WTC11 (cell line): Measurements from ENCODE around the gene KIN. TPM values are rescaled to one million over a fixed set of nuclear protein-coding genes. Genes with fewer than 3 reads are reported as not detected.

Experiments
- ATAC-seq: fragments of 200-7000 bp; cut with Tn5 transposase; 2 replicates; pipeline ENCODE4 v1.10.0; 2021; ENCODE audit warnings: mild to moderate bottlenecking, moderate library complexity
- CTCF ChIA-PET: fragments of 300-600 bp; sonication (Branson Sonifier 250); formaldehyde crosslinking; loops from one replicate; lab custom pipeline; 2021; ENCODE audit warnings: antibody characterized with exemption; lab: Charles Lee
- POLR2A ChIA-PET: fragments of 350-600 bp; sonication (Branson Sonifier 250); formaldehyde crosslinking; loops from one replicate; lab custom pipeline; 2021; ENCODE audit warnings: antibody characterized with exemption; lab: Charles Lee
- DNase-seq: peaks from one replicate; pipeline ENCODE4 v3.0.0; 2021; ENCODE audit warnings: low spot score
- H3K27ac Mint-ChIP-seq: 2 replicates; pipeline ENCODE4 v1.8.0; 2021; ENCODE audit warnings: mixed read lengths
- H3K27me3 Mint-ChIP-seq: 2 replicates; pipeline ENCODE4 v1.8.0; 2021; ENCODE audit warnings: low read depth, mild to moderate bottlenecking, moderate library complexity, mixed read lengths
- H3K36me3 Mint-ChIP-seq: 2 replicates; pipeline ENCODE4 v1.8.0; 2021; ENCODE audit warnings: mixed read lengths
- H3K4me1 Mint-ChIP-seq: 2 replicates; pipeline ENCODE4 v1.8.0; 2022; ENCODE audit warnings: mixed read lengths
- H3K4me3 Mint-ChIP-seq: 2 replicates; pipeline ENCODE4 v1.8.0; 2021; ENCODE audit warnings: mild to moderate bottlenecking, moderate library complexity, mixed read lengths
- H3K9me3 Mint-ChIP-seq: 2 replicates; pipeline ENCODE4 v1.8.0; 2021; ENCODE audit warnings: mixed read lengths
- ARID4B ChIP-seq: sonication (generic); formaldehyde crosslinking; IDR thresholded peaks from 2 replicates; pipeline ENCODE4 v1.8.0; 2023; ENCODE audit warnings: missing genetic modification reagents, mild to moderate bottlenecking, borderline replicate concordance
- CREB1 ChIP-seq: sonication (generic); formaldehyde crosslinking; IDR thresholded peaks from 2 replicates; pipeline ENCODE4 v1.8.0; 2023; ENCODE audit warnings: mild to moderate bottlenecking, missing genetic modification reagents
- EMX1 ChIP-seq: fragments of 250-450 bp; sonication (Bioruptor Pico); IDR thresholded peaks from 2 replicates; pipeline ENCODE4 v1.8.0; 2021; ENCODE audit warnings: mild to moderate bottlenecking
- FOXJ3 ChIP-seq: sonication (generic); formaldehyde crosslinking; IDR thresholded peaks from 2 replicates; pipeline ENCODE4 v1.9.0; 2021; ENCODE audit warnings: missing genetic modification reagents, mild to moderate bottlenecking, borderline replicate concordance
- GRHL2 ChIP-seq: fragments of 250-450 bp; sonication (Bioruptor Pico); IDR thresholded peaks from 2 replicates; pipeline ENCODE4 v1.8.0; 2022; ENCODE audit warnings: mild to moderate bottlenecking, moderate library complexity; ENCODE audit not compliant: insufficient replicate concordance, severe bottlenecking
- JUN ChIP-seq: sonication (generic); formaldehyde crosslinking; IDR thresholded peaks from 2 replicates; pipeline ENCODE4 v1.8.0; 2023; ENCODE audit warnings: mild to moderate bottlenecking, missing genetic modification reagents
- MYBL2 ChIP-seq: sonication (generic); formaldehyde crosslinking; IDR thresholded peaks from 2 replicates; pipeline ENCODE4 v1.8.1; 2023; ENCODE audit warnings: mild to moderate bottlenecking, moderate library complexity, missing genetic modification reagents
- NR1H2 ChIP-seq: sonication (generic); formaldehyde crosslinking; IDR thresholded peaks from 2 replicates; pipeline ENCODE4 v1.9.0; 2021; ENCODE audit warnings: mild to moderate bottlenecking, moderate library complexity, missing genetic modification reagents
- PRDM15 ChIP-seq: sonication (generic); formaldehyde crosslinking; IDR thresholded peaks from 2 replicates; pipeline ENCODE4 v1.8.0; 2022; ENCODE audit warnings: missing genetic modification reagents
- RORB ChIP-seq: fragments of 250-450 bp; sonication (Bioruptor Pico); IDR thresholded peaks from 2 replicates; pipeline ENCODE4 v1.9.0; 2021; ENCODE audit warnings: mild to moderate bottlenecking
- TP53 ChIP-seq: sonication (generic); formaldehyde crosslinking; IDR thresholded peaks from 2 replicates; pipeline ENCODE4 v1.8.1; 2023; ENCODE audit warnings: mild to moderate bottlenecking, missing genetic modification reagents
- USF1 ChIP-seq: sonication (generic); formaldehyde crosslinking; IDR thresholded peaks from 2 replicates; pipeline ENCODE4 v1.8.0; 2022; ENCODE audit warnings: mild to moderate bottlenecking, missing genetic modification reagents
- ZNF121 ChIP-seq: sonication (generic); formaldehyde crosslinking; IDR thresholded peaks from 2 replicates; pipeline ENCODE4 v1.8.0; 2023; ENCODE audit warnings: missing genetic modification reagents
- ZNF219 ChIP-seq: sonication (generic); formaldehyde crosslinking; IDR thresholded peaks from 2 replicates; pipeline ENCODE4 v1.8.0; 2023; ENCODE audit warnings: missing genetic modification reagents, mild to moderate bottlenecking, borderline replicate concordance
- ZNF232 ChIP-seq: sonication (generic); formaldehyde crosslinking; IDR thresholded peaks from 2 replicates; pipeline ENCODE4 v1.8.0; 2022; ENCODE audit warnings: mild to moderate bottlenecking, missing genetic modification reagents
- ZNF416 ChIP-seq: fragments of 250-450 bp; sonication (Bioruptor Pico); IDR thresholded peaks from 2 replicates; pipeline ENCODE4 v1.9.0; 2021; ENCODE audit warnings: mild to moderate bottlenecking, inconsistent platforms
- ZNF671 ChIP-seq: fragments of 250-450 bp; sonication (Bioruptor Pico); IDR thresholded peaks from 2 replicates; pipeline ENCODE4 v1.8.0; 2021; ENCODE audit warnings: mild to moderate bottlenecking
- total RNA-seq: library from RNA; stranded (reverse); gene quantifications from 3 replicates; pipeline ENCODE4 v1.2.3, GENCODE V29; 2021
- TF ChIP-seq, protein P1 (sequence below): fragments of 250-450 bp; sonication (Bioruptor Pico); IDR thresholded peaks from 2 replicates; pipeline ENCODE4 v1.9.0; 2021; ENCODE audit warnings: moderate library complexity, mild to moderate bottlenecking, inconsistent platforms, borderline replicate concordance
- TF ChIP-seq, protein P2 (sequence below): sonication (generic); formaldehyde crosslinking; IDR thresholded peaks from 2 replicates; pipeline ENCODE4 v1.8.0; 2023; ENCODE audit warnings: missing genetic modification reagents
- TF ChIP-seq, protein P3 (sequence below): fragments of 250-450 bp; sonication (Bioruptor Pico); IDR thresholded peaks from 2 replicates; pipeline ENCODE4 v1.8.0; 2021; ENCODE audit warnings: mild to moderate bottlenecking
- TF ChIP-seq, protein P4 (sequence below): fragments of 200-600 bp; IDR thresholded peaks from 2 replicates; pipeline ENCODE4 v1.8.0; 2022; ENCODE audit warnings: antibody characterized with exemption
- TF ChIP-seq, protein P5 (sequence below): sonication (generic); formaldehyde crosslinking; IDR thresholded peaks from 2 replicates; pipeline ENCODE4 v1.8.1; 2023; ENCODE audit warnings: mild to moderate bottlenecking, missing genetic modification reagents, moderate library complexity

KIN gene
- total RNA-seq, 1 experiment from 2014 or later: 13.1 TPM

- TF ChIP-seq PRDM15 (no peak), ZNF416 (CRISPR knock-in tag) (no peak), FOXJ3 (no peak)
Observed at GRCh38 chr10:7833210-7833609, 45.4 kb upstream of the KIN start (continued).

DNA sequence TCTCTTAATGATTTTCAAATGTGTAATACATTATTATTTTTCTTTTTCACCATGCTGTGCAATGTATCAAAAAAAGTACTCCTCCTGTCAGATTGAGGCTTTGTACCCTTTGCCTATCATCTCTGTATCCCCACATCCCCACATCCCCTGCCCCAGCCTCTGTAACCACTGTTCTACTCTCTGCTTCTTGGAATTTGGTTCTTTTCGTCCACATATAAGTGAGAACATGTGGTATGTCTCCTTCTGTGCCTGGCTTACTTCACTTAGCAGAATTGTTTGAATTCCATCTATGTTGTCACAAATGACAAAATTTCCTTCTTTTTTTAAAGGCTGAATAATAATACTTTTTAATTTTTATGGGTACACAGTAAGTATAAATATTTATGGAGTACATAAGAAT is 44.3 kb upstream of the KIN start:
- H3K9me3 Mint-ChIP-seq: peaks cover 3% of the 10 kb centered on the region; the same call in 1 of the 2 replicates
- H3K27me3 Mint-ChIP-seq: no peaks in the 10 kb centered on the region
- ATAC-seq (no peak), DNase-seq (no peak)
- H3K36me3 Mint-ChIP-seq: peaks cover 11% of the 10 kb centered on the region
- no peak for TF ChIP-seq CREB1 (CRISPR knock-in tag)
- no peak for TF ChIP-seq ZNF121
- TF ChIP-seq, protein P1, sequence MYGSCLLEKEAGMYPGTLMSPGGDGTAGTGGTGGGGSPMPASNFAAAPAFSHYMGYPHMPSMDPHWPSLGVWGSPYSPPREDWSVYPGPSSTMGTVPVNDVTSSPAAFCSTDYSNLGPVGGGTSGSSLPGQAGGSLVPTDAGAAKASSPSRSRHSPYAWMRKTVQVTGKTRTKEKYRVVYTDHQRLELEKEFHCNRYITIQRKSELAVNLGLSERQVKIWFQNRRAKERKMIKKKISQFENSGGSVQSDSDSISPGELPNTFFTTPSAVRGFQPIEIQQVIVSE (CRISPR knock-in tag): no peak
- no peak for TF ChIP-seq USF1 (CRISPR knock-in tag)
- no peak for TF ChIP-seq RORB (CRISPR knock-in tag)
- no peak for TF ChIP-seq JUN
- TF ChIP-seq NR1H2 (CRISPR knock-in tag): no peak
- no peak for TF ChIP-seq FOXJ3
- TF ChIP-seq MYBL2 (CRISPR knock-in tag): no peak
- no peak for TF ChIP-seq ARID4B (CRISPR knock-in tag)
- TF ChIP-seq, protein P2, sequence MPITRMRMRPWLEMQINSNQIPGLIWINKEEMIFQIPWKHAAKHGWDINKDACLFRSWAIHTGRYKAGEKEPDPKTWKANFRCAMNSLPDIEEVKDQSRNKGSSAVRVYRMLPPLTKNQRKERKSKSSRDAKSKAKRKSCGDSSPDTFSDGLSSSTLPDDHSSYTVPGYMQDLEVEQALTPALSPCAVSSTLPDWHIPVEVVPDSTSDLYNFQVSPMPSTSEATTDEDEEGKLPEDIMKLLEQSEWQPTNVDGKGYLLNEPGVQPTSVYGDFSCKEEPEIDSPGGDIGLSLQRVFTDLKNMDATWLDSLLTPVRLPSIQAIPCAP (CRISPR knock-in tag): no peak
- TF ChIP-seq, protein P3, sequence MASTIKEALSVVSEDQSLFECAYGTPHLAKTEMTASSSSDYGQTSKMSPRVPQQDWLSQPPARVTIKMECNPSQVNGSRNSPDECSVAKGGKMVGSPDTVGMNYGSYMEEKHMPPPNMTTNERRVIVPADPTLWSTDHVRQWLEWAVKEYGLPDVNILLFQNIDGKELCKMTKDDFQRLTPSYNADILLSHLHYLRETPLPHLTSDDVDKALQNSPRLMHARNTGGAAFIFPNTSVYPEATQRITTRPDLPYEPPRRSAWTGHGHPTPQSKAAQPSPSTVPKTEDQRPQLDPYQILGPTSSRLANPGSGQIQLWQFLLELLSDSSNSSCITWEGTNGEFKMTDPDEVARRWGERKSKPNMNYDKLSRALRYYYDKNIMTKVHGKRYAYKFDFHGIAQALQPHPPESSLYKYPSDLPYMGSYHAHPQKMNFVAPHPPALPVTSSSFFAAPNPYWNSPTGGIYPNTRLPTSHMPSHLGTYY (CRISPR knock-in tag): no peak
- no peak for TF ChIP-seq ZNF671 (CRISPR knock-in tag)
- TF ChIP-seq, protein P4, sequence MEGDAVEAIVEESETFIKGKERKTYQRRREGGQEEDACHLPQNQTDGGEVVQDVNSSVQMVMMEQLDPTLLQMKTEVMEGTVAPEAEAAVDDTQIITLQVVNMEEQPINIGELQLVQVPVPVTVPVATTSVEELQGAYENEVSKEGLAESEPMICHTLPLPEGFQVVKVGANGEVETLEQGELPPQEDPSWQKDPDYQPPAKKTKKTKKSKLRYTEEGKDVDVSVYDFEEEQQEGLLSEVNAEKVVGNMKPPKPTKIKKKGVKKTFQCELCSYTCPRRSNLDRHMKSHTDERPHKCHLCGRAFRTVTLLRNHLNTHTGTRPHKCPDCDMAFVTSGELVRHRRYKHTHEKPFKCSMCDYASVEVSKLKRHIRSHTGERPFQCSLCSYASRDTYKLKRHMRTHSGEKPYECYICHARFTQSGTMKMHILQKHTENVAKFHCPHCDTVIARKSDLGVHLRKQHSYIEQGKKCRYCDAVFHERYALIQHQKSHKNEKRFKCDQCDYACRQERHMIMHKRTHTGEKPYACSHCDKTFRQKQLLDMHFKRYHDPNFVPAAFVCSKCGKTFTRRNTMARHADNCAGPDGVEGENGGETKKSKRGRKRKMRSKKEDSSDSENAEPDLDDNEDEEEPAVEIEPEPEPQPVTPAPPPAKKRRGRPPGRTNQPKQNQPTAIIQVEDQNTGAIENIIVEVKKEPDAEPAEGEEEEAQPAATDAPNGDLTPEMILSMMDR: no peak
- TF ChIP-seq GRHL2 (CRISPR knock-in tag): no peak
- no peak for TF ChIP-seq ZNF219 (CRISPR knock-in tag)
- no peak for TF ChIP-seq ZNF232 (CRISPR knock-in tag)
- TF ChIP-seq, protein P5, sequence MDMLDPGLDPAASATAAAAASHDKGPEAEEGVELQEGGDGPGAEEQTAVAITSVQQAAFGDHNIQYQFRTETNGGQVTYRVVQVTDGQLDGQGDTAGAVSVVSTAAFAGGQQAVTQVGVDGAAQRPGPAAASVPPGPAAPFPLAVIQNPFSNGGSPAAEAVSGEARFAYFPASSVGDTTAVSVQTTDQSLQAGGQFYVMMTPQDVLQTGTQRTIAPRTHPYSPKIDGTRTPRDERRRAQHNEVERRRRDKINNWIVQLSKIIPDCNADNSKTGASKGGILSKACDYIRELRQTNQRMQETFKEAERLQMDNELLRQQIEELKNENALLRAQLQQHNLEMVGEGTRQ (CRISPR knock-in tag): no peak
- TF ChIP-seq EMX1: no peak
- TF ChIP-seq TP53 (CRISPR knock-in tag): no peak
- POLR2A ChIA-PET: no interaction called here
- CTCF ChIA-PET: no interaction called here
- no peak overlapping the region for H3K4me3 Mint-ChIP-seq
- H3K27ac Mint-ChIP-seq: no peak overlapping the region
- H3K4me1 Mint-ChIP-seq: peaks cover 8% of the 10 kb centered on the region
